ENCODE data around the gene PACRG. TPM values are rescaled to one million over a fixed set of nuclear protein-coding genes. Genes with fewer than 3 reads are reported as not detected.

Gene PACRG
- total RNA-seq, 1 experiment from 2014 or later = 0.59 TPM

DNA sequence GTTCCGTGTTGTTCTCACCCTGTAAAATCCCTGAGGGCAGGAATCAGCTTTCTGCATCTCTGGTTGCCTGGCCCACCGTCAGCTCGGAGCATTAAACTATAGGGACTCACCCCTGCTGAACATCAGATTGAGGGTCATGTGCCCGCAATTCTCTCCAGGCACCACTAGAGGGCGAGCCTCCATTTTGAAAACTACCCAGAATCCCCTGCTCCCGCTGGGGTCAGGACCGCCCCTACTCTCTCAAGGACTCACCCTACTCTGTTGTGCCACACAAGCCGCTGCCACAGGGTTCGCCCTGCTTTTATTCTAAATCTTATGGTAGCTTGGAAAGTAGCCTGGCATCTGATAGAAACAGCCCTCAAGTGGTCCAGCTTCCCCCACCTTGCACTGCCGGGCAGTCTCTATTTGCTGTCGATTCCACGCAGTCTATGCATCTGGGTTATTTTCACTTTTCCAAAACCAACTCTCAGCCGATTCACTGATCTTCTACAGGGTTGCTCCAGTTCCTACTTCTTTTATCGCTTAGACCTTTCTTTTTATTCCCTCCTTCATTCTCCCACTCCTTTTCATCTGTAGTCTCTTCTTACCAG lies 442.6 kb downstream of the PACRG start:
- Histone ChIP-seq H3K27me3 (ENCODE audit: control insufficient read depth, insufficient read depth, low read length) (no peaks in the 10 kb centered on the region), H3K9me3 (ENCODE audit: control insufficient read depth, insufficient read depth, low read depth, low read length) (no peaks in the 10 kb centered on the region), H3K27ac (ENCODE audit: low read length) (no peak overlapping the region), H3K36me3 (ENCODE audit: control insufficient read depth, insufficient read depth, low read length) (no peaks in the 10 kb centered on the region), H3K4me1 (ENCODE audit: control insufficient read depth, insufficient read depth, low read length) (no peaks in the 10 kb centered on the region), H3K4me3 (ENCODE audit: low read depth in 2 of 2, low read length in 2 of 2) (no peak overlapping the region)
- ATAC-seq = peak; percentile 53; the same call in 1 of the 2 replicates
- TF ChIP-seq SIN3A (IDR thresholded peaks at IDR 0.05; ENCODE audit: borderline replicate concordance, insufficient read depth, low read depth, low read length) (no peak), CTCF (IDR thresholded peaks at IDR 0.05) (peak; percentile 83), POLR2AphosphoS5 (IDR thresholded peaks at IDR 0.05; ENCODE audit: low read depth, low read length) (no peak), TCF7L2 (IDR thresholded peaks at IDR 0.05; ENCODE audit: low read depth, low read length) (no peak)
- TF ChIP-seq, protein P1, sequence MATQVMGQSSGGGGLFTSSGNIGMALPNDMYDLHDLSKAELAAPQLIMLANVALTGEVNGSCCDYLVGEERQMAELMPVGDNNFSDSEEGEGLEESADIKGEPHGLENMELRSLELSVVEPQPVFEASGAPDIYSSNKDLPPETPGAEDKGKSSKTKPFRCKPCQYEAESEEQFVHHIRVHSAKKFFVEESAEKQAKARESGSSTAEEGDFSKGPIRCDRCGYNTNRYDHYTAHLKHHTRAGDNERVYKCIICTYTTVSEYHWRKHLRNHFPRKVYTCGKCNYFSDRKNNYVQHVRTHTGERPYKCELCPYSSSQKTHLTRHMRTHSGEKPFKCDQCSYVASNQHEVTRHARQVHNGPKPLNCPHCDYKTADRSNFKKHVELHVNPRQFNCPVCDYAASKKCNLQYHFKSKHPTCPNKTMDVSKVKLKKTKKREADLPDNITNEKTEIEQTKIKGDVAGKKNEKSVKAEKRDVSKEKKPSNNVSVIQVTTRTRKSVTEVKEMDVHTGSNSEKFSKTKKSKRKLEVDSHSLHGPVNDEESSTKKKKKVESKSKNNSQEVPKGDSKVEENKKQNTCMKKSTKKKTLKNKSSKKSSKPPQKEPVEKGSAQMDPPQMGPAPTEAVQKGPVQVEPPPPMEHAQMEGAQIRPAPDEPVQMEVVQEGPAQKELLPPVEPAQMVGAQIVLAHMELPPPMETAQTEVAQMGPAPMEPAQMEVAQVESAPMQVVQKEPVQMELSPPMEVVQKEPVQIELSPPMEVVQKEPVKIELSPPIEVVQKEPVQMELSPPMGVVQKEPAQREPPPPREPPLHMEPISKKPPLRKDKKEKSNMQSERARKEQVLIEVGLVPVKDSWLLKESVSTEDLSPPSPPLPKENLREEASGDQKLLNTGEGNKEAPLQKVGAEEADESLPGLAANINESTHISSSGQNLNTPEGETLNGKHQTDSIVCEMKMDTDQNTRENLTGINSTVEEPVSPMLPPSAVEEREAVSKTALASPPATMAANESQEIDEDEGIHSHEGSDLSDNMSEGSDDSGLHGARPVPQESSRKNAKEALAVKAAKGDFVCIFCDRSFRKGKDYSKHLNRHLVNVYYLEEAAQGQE (IDR thresholded peaks at IDR 0.05; ENCODE audit: insufficient read depth in 1 of 2, low read depth in 2 of 2, low read length in 1 of 2) = no peak
- intact Hi-C loops (cut with micrococcal nuclease; ENCODE audit: unreplicated experiment) (no loop called here), in situ Hi-C loops (cut with HindIII; ENCODE audit: low pct_unique_long_range_greater_than_20kb, low sequenced_read_pairs) (no loop called here)
- no TSS peak for BruUV-seq (replicated peaks)
- POLR2A ChIA-PET = no interaction called here
- CTCF ChIA-PET = no interaction called here
- peak; percentile 7 for DNase-seq (ENCODE audit: low read depth, low spot score)

GRCh38 chr6:163173741-163174140 lies 446.0 kb downstream of the PACRG start:
- no peaks in the 10 kb centered on the region for H3K36me3 ChIP-seq (ENCODE audit: control insufficient read depth, insufficient read depth, low read length)
- intact Hi-C loops (cut with micrococcal nuclease; ENCODE audit: unreplicated experiment) (no loop called here), in situ Hi-C loops (cut with HindIII; ENCODE audit: low pct_unique_long_range_greater_than_20kb, low sequenced_read_pairs) (no loop called here)
- ChIA-PET CTCF (no interaction called here), POLR2A (interaction anchor here (0.6 kb wide), 1 partner anchor 18 kb away, joined by 3 read pairs; no protein-coding TSS in a partner anchor)
- H3K27ac ChIP-seq (ENCODE audit: low read length) = no peak overlapping the region
- no peaks in the 10 kb centered on the region for H3K27me3 ChIP-seq (ENCODE audit: control insufficient read depth, insufficient read depth, low read length)
- DNase-seq (ENCODE audit: low read depth, low spot score) (no peak), ATAC-seq (no peak)
- H3K4me1 ChIP-seq (ENCODE audit: control insufficient read depth, insufficient read depth, low read length) = no peaks in the 10 kb centered on the region
- BruUV-seq (replicated peaks) = no TSS peak
- no peak overlapping the region for H3K4me3 ChIP-seq (ENCODE audit: low read depth in 2 of 2, low read length in 2 of 2)
- H3K9me3 ChIP-seq (ENCODE audit: control insufficient read depth, insufficient read depth, low read depth, low read length) = no peaks in the 10 kb centered on the region
- TF ChIP-seq, protein P1 (IDR thresholded peaks at IDR 0.05; ENCODE audit: insufficient read depth in 1 of 2, low read depth in 2 of 2, low read length in 1 of 2) = no peak
- TF ChIP-seq POLR2AphosphoS5 (IDR thresholded peaks at IDR 0.05; ENCODE audit: low read depth, low read length) (no peak), CTCF (IDR thresholded peaks at IDR 0.05) (no peak), TCF7L2 (IDR thresholded peaks at IDR 0.05; ENCODE audit: low read depth, low read length) (no peak), SIN3A (IDR thresholded peaks at IDR 0.05; ENCODE audit: borderline replicate concordance, insufficient read depth, low read depth, low read length) (no peak)
